Ammon's horn (tissue), 1 donor: ENCODE data around the gene WNT10A.

Source experiments
- DNase-seq: peaks from one replicate; pipeline ENCODE4 v3.0.0-alpha.2; 2016; ENCODE audit warnings: low spot score

WNT10A gene

GRCh38 chr2:218857371-218858137 is 23.1 kb upstream of the WNT10A start:
- no peak for DNase-seq

GRCh38 chr2:218858138-218858445 is 22.6 kb upstream of the WNT10A start:
- DNase-seq: no peak

- no peak for DNase-seq
These were observed 21.7 kb upstream of the WNT10A start for GRCh38 chr2:218858671-218859555.

DNA sequence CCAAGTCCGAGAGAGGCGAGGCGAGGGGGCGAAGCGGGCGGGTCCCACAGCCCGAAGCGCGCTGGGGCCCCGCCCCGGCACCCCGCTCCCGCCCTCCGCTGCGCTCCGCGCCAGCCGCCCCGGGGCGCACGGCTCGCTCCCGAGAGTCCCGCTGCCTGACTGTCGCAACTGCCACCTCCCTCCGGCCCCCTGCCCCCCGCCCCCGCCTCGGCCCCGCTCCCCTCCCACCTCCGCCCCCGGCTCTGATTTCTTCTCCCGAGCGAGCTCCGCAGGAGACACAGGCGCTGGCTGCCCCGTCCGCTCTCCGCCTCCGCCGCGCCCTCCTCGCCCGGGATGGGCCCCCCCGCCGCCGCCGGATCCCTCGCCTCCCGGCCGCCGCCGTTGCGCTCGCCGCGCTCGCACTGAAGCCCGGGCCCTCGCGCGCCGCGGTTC is 21.1 kb upstream of the WNT10A start, which contains the start of gene WNT6:
Gene WNT6, plus strand, starts transcription at position 250 of the 432 bp plus-strand sequence. CDS start 233 bp downstream, outside the sequence.
- no peak for DNase-seq

DNA sequence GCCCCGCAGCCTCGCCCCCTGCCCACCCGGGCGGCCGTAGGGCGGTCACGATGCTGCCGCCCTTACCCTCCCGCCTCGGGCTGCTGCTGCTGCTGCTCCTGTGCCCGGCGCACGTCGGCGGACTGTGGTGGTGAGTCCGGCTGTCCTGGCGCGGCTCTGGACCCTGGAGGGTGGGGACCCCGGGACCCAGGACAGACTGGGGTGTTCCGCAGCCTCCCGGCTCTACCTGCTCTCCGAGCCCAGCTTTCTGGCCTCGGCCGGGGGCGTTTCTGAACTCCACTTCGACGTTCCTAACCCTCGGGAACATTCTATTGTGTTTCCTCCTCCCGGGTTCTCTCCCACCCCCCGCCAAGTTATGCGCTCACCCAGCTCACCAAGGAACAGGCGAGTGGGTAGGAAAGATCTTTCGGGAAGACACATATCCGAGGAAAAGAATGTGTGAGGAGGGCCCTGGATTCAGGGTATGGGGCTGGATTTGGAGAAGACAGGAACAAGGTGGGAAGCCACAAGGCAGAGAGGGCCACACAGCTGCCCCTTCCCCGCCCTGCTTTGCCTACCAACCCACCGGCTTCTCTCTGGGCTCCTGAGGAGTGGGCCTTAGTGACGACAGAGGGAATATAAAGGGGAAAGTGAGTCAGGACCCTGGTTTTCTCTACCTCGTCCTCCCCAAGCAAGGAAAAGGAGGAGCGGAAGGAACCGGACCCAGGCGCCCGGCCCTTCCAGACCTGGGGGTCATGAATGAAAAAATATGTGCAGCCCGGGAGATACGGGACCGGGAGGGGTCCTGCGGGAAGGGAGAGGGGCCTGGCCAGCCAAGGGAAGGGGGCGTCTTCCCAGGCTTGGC is 20.4 kb upstream of the WNT10A start:
- DNase-seq: no peak

GRCh38 chr2:218860950-218861381 is 19.7 kb upstream of the WNT10A start:
- peak; percentile 57 for DNase-seq

GRCh38 chr2:218861645-218862318 is 18.9 kb upstream of the WNT10A start:
- DNase-seq: no peak

- DNase-seq: no peak
These were observed 17.6 kb upstream of the WNT10A start for GRCh38 chr2:218863021-218863520.

- DNase-seq: no peak
These were observed 15.3 kb upstream of the WNT10A start for GRCh38 chr2:218865396-218865795.

DNA sequence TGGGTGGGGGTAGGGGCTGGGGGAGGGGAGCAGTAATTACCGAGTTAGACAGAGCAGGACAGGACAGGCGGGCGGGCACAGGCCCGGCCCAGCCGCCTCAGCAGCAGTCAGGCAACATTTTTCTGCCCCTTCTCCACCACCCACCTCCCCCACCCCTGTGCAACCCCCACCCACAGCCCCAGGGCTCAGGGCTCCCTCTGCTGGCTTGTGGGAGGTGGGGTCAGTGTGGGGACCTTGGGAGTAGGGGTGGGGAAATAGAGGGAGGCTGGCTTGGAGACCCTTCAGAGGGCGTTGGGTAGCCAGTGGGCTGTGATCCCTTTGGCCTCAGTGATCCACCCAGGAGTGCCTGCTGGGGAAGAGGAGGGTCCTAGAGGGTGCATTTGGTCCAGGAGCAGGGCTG is 14.7 kb upstream of the WNT10A start:
- no peak for DNase-seq

GRCh38 chr2:218867900-218868299 is 12.8 kb upstream of the WNT10A start:
- no peak for DNase-seq

DNA sequence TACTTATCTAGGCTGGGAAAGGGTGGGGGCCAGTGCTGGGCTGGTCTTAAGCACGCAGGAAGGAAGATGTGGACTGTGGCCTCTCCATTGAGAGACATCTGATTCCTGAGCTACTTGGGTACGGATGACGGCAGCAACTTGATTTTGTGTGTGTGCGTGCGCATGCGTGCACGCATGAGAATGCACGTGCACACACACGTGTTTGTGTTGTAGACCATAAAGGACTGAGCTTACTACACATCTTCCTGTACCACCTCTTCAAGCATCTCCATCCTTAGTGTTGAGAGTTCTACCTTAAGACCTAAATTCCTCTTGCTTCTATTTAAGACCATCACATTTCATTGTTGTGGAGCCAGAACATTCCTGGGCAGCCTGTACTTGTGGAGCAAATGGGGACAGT is 11.6 kb upstream of the WNT10A start:
- no peak for DNase-seq

- peak; percentile 42 for DNase-seq
These were observed 9.7 kb upstream of the WNT10A start for GRCh38 chr2:218870984-218871344.

DNA sequence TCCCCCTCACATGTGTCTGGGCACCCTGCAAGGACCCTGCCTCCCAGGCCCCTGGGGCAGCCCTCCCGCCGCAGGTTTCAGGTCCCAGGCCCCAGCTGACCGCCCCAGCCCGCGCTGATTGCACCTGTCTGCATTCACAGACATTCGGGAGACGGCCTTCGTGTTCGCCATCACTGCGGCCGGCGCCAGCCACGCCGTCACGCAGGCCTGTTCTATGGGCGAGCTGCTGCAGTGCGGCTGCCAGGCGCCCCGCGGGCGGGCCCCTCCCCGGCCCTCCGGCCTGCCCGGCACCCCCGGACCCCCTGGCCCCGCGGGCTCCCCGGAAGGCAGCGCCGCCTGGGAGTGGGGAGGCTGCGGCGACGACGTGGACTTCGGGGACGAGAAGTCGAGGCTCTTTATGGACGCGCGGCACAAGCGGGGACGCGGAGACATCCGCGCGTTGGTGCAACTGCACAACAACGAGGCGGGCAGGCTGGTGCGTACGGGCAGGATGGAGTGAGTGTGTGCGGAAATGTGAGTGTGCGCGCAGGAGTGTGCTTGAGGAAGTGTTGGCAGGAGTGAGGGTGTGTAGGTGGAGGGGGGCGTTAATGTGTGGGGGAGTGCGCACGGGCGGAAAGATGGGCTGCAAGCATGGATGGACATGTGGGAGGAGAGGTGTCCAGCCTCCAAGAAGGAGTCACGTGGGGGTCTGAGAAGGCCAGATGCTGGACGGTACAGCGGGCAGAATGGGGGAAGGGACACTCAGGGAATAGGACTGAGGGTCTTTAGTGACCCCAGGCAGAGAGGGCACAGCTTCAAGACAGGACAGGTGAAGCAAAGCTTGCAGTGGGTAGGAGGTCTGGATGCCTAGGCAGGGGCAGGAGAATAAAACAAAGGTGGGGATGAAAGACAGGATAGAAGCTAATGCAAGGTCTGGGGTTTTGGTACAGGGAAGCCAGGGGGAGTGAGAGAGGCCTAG is 9.0 kb upstream of the WNT10A start:
- no peak for DNase-seq

DNA sequence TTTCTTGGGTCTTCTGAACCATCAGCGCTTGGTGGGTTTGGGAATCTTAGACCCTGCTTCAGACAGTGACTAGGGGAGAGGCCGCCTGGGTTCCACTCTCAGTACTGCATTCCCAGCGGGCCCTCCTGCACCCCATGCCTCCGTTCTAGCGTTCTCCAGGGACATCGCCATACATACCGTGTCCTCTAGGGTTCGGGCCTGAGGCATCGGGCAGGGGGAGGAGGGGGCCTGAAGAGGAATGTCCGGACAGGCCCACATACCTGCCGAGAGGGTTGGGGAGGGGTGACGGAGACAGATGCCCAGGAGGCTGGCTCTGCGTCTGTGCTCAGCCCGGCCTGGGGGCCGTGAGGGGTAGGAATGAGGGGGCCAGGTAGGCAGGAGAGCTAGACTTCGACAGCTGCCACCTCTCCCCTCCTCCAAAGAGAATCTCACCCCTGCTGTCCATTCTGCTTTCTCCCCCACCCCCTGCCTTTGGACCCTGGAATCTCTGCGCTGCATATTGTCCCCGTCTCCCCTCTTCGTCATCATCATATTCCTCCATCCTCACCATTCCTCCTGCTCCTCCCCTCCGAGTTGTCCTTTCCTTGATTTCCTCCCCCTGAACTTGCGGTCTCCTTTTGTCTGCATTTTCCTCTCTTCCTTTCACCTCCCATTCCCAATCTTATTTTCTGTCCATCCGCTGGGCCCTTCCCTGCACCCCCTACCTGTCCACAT is 7.8 kb upstream of the WNT10A start:
- no peak for DNase-seq

GRCh38 chr2:218873359-218874194 is 7.1 kb upstream of the WNT10A start:
- no peak for DNase-seq

DNA sequence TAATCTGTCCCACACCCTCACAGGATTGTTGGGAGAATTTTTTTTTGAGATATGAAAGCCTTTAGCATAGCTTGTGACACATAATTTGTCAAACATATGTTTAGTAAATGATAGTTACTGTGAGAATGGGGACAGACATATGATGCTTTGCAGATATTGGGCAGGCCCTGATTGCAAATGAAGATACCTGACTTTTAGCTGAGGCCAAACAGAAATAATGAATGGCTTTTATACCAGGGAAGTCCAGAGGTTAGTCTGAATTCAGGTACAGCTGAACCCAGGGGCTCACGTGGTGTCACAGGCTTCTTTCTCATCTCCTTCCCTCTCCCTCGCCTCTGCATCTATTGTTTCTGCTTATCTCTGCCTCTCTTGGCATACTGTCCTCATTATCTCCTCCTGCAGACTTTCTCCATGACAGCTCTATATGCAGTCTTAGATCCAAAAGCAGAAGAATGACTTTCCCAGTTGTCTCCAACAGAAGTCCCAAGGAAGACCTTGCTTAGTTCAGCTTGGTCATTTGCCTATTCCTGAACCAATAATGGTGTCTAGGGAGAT is 4.9 kb upstream of the WNT10A start:
- DNase-seq: no peak

DNA sequence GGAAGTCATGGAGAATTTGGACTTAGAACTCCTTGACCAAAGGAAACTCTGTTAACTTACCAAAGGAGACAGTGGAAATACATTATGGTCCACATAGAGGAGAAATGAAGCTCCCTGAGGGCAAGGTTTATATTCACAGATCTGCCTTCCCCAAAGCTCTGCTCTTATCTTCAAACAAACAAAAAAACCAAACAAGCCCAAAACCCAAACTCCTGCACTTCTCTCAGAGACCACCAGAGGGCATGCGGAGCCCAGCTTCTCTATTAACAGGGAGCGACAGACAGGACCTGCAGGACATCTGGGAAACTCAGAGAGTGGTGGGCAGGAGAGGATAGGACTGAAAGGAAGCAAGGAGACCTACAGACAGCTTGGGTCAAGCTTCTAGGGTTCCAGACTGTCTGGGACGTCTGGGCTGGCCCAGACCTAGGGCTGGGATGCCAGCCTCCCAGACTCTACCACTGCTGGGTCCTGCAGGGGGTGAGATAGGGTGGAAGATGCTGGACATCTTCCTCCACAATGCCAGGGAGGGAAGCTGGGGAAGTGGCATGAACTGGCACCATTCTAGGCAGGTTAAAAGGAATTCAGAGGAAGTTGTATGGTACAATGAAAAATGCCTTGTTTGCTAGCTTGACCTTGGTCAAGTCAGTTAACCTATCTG is 4.0 kb upstream of the WNT10A start:
- DNase-seq: peak; percentile 73
